K562 (cell line): ENCODE results near the gene CYLC1.

Source experiments
- CBX8 ChIP-seq: fragments of 200-600 bp; sonication (generic); IDR thresholded peaks from 2 replicates; pipeline ENCODE4 v1.6.1; 2012; ENCODE audit warnings: borderline replicate concordance, mixed run types, low read depth, mild to moderate bottlenecking, moderate library complexity, mixed read lengths, low read length, control low read depth, inconsistent platforms; ENCODE audit not compliant: poor library complexity, severe bottlenecking; ENCODE audit errors: extremely low read depth
- CTCF ChIP-seq, 3 experiments: IDR thresholded peaks in 2 of 3; conservative IDR thresholded peaks in 1 of 3; 2 replicates each; pipeline ENCODE4 v1.5.1; 2011 to 2012; ENCODE audit warnings: low read length in 3 of 3, mild to moderate bottlenecking in 3 of 3, control low read depth in 2 of 3, improper control_type of control experiment in 1 of 3, inconsistent platforms in 1 of 3, low read depth in 1 of 3, mixed read lengths in 1 of 3, moderate library complexity in 1 of 3; ENCODE audit not compliant: insufficient read depth in 2 of 3
- E4F1 ChIP-seq: fragments of 250-450 bp; sonication (Bioruptor Pico); IDR thresholded peaks from 2 replicates; pipeline ENCODE4 v1.5.0; 2021; ENCODE audit warnings: mild to moderate bottlenecking, borderline replicate concordance
- HNRNPL ChIP-seq: fragments of 200-400 bp; formaldehyde crosslinking; IDR thresholded peaks from 2 replicates; pipeline ENCODE4 v1.6.1; 2017; ENCODE audit warnings: low read depth, mild to moderate bottlenecking, low read length
- RAD21 ChIP-seq, 2 experiments: fragments of 250-450 bp in 1 of 2; fragments of 450-650 bp in 1 of 2; sonication (Bioruptor Pico) in 1 of 2; formaldehyde crosslinking in 1 of 2; IDR thresholded peaks in 1 of 2; conservative IDR thresholded peaks in 1 of 2; 2 replicates each; pipeline versions ENCODE4 v1.4.0 to v1.8.0; 2020 to 2022; ENCODE audit warnings: mild to moderate bottlenecking in 2 of 2, moderate library complexity in 1 of 2
- SRF ChIP-seq, 2 experiments: fragments of 250-450, 450-650 bp in 1 of 2; sonication (Bioruptor Pico) in 1 of 2; sonication (generic) in 1 of 2; formaldehyde crosslinking; IDR thresholded peaks; 2 replicates each; pipeline versions ENCODE4 v1.5.0 to v1.5.1; 2020 to 2022; ENCODE audit warnings: mild to moderate bottlenecking in 1 of 2, missing genetic modification reagents in 1 of 2
- ZNF280B ChIP-seq: fragments of 250-450 bp; sonication (Bioruptor Pico); IDR thresholded peaks from 2 replicates; pipeline ENCODE4 v1.5.1; 2021; ENCODE audit warnings: mild to moderate bottlenecking
- ZNF354B ChIP-seq: fragments of 250-450 bp; sonication (Bioruptor Pico); IDR thresholded peaks from 2 replicates; pipeline ENCODE4 v1.4.0; 2020

- TF ChIP-seq HNRNPL (no peak), ZNF280B (CRISPR knock-in tag) (no peak), CTCF (IDR thresholded peaks at IDR 0.05 in 2 of 3, conservative IDR thresholded peaks at IDR 0.05 in 1 of 3; ENCODE audit: insufficient read depth in 2 of 3, low read depth in 1 of 3, low read length in 3 of 3) (no peak), SRF (CRISPR knock-in tag; IDR thresholded peaks at IDR 0.05) (no peak), ZNF354B (CRISPR knock-in tag) (no peak), RAD21 (CRISPR knock-in tag; conservative IDR thresholded peaks at IDR 0.05 in 1 of 2, IDR thresholded peaks at IDR 0.05 in 1 of 2) (no peak), CBX8 (no peak), E4F1 (CRISPR knock-in tag) (no peak)
Observed at GRCh38 chrX:83860846-83861245, at the start of gene CYLC1.
